Activated CD8-positive, alpha-beta T cell treated with anti-CD3 and anti-CD28 coated beads for 36 hours (primary cell): ENCODE data around the gene AOAH. TPM values are rescaled to one million over a fixed set of nuclear protein-coding genes. Genes with fewer than 3 reads are reported as not detected.

Source experiments
- ATAC-seq: fragments of 200-7000 bp; cut with Tn5 transposase; one replicate; pipeline ENCODE4 v1.10.0; 2021; ENCODE audit warnings: mild to moderate bottlenecking, moderate library complexity
- CTCF ChIA-PET: fragments of 350-600 bp; sonication (Branson Sonifier 250); formaldehyde crosslinking; loops from one replicate; lab custom pipeline; 2021; ENCODE audit warnings: antibody characterized with exemption; lab: Charles Lee
- POLR2A ChIA-PET: fragments of 350-600 bp; sonication (Branson Sonifier 250); formaldehyde crosslinking; loops from one replicate; lab custom pipeline; 2021; ENCODE audit warnings: antibody characterized with exemption; lab: Charles Lee
- DNase-seq: peaks from one replicate; pipeline ENCODE4 v3.0.0-alpha.2; 2020
- H3K27ac Mint-ChIP-seq: one replicate; pipeline ENCODE4 v1.8.0; 2021; ENCODE audit warnings: mild to moderate bottlenecking, mixed read lengths
- H3K27me3 Mint-ChIP-seq: one replicate; pipeline ENCODE4 v1.8.0; 2021; ENCODE audit warnings: mixed read lengths
- H3K36me3 Mint-ChIP-seq: one replicate; pipeline ENCODE4 v1.8.0; 2021; ENCODE audit warnings: low read depth, mixed read lengths
- H3K4me1 Mint-ChIP-seq: one replicate; pipeline ENCODE4 v1.8.0; 2021; ENCODE audit warnings: low read depth, mixed read lengths
- H3K4me3 Mint-ChIP-seq: one replicate; pipeline ENCODE4 v1.8.0; 2021; ENCODE audit warnings: mild to moderate bottlenecking, moderate library complexity, mixed read lengths
- H3K9me3 Mint-ChIP-seq: one replicate; pipeline ENCODE4 v1.8.0; 2021; ENCODE audit warnings: mixed read lengths
- CTCF ChIP-seq: fragments of 200-600 bp; IDR thresholded peaks from one replicate; pipeline ENCODE4 v1.8.0; 2022; ENCODE audit warnings: antibody characterized with exemption, mild to moderate bottlenecking
- intact Hi-C: fragments of 100-400 bp; cut with micrococcal nuclease; formaldehyde crosslinking; loops from one replicate; pipeline ENCODE4 v1.10.0; 2022
- total RNA-seq, 2 experiments: library from RNA; stranded (reverse); gene quantifications; one replicate each; pipeline ENCODE4 v1.2.3, GENCODE V29; 2021

The AOAH gene
- total RNA-seq, 2 experiments from 2014 or later: 10.4 to 17.1 TPM

- no peak for ATAC-seq
- no peak overlapping the region for H3K4me3 Mint-ChIP-seq
- intact Hi-C loops: no loop called here
These were observed 86.2 kb downstream of the AOAH start for GRCh38 chr7:36638140-36638539.

GRCh38 chr7:36637417-36637816 is 86.9 kb downstream of the AOAH start:
- TF ChIP-seq CTCF: no peak
- ChIA-PET POLR2A (interaction anchor here (1.1 kb wide), 1 partner anchor 41 kb away, joined by 3 read pairs; no protein-coding TSS in a partner anchor), CTCF (interaction anchor here (1.4 to 3.1 kb wide), 6 partner anchors 18 to 150 kb away, joined by 3 to 15 read pairs (median 4); no protein-coding TSS in a partner anchor)
- Mint-ChIP-seq H3K27ac (peak overlapping the region; percentile 28), H3K4me1 (peaks cover 69% of the 10 kb centered on the region), H3K27me3 (no peaks in the 10 kb centered on the region), H3K9me3 (no peaks in the 10 kb centered on the region), H3K4me3 (no peak overlapping the region), H3K36me3 (peaks cover 12% of the 10 kb centered on the region)
- no peak for DNase-seq
- intact Hi-C loops: no loop called here
- no peak for ATAC-seq

More at GRCh38 chr7:36638140-36638539, 86.2 kb downstream of the AOAH start:
- H3K27me3 Mint-ChIP-seq: no peaks in the 10 kb centered on the region
- POLR2A ChIA-PET: interaction anchor here (1.1 kb wide), 1 partner anchor 40 kb away, joined by 3 read pairs; no protein-coding TSS in a partner anchor
- DNase-seq: no peak
- H3K27ac Mint-ChIP-seq: peak overlapping the region; percentile 79
- H3K9me3 Mint-ChIP-seq: no peaks in the 10 kb centered on the region
- CTCF ChIA-PET: interaction anchor here (0.7 to 3.1 kb wide), 10 partner anchors 19 to 544 kb away, joined by 3 to 15 read pairs (median 4); no protein-coding TSS in a partner anchor
- TF ChIP-seq CTCF: no peak
- peaks cover 72% of the 10 kb centered on the region for H3K4me1 Mint-ChIP-seq
- peaks cover 12% of the 10 kb centered on the region for H3K36me3 Mint-ChIP-seq

- no peak overlapping the region for H3K27ac Mint-ChIP-seq
- H3K4me3 Mint-ChIP-seq: no peak overlapping the region
- peaks cover 58% of the 10 kb centered on the region for H3K4me1 Mint-ChIP-seq
- DNase-seq (no peak), ATAC-seq (no peak)
- H3K27me3 Mint-ChIP-seq: no peaks in the 10 kb centered on the region
- TF ChIP-seq CTCF: no peak
- H3K36me3 Mint-ChIP-seq: peaks cover 12% of the 10 kb centered on the region
- CTCF ChIA-PET: interaction anchor here (0.6 to 1.3 kb wide), 3 partner anchors 10 to 35 kb away, joined by 3 to 4 read pairs (median 3); no protein-coding TSS in a partner anchor
- intact Hi-C loops: no loop called here
- H3K9me3 Mint-ChIP-seq: no peaks in the 10 kb centered on the region
- POLR2A ChIA-PET: no interaction called here
These were observed 88.2 kb downstream of the AOAH start for GRCh38 chr7:36636126-36636525.

- ATAC-seq: no peak
- H3K27me3 Mint-ChIP-seq: no peaks in the 10 kb centered on the region
- no peak for TF ChIP-seq CTCF
- H3K4me3 Mint-ChIP-seq: no peak overlapping the region
- CTCF ChIA-PET: interaction anchor here (1.3 kb wide), 1 partner anchor 36 kb away, joined by 4 read pairs; no protein-coding TSS in a partner anchor
- POLR2A ChIA-PET: no interaction called here
- DNase-seq: no peak
- H3K27ac Mint-ChIP-seq: no peak overlapping the region
- peaks cover 48% of the 10 kb centered on the region for H3K4me1 Mint-ChIP-seq
- no peaks in the 10 kb centered on the region for H3K9me3 Mint-ChIP-seq
- intact Hi-C loops: no loop called here
- H3K36me3 Mint-ChIP-seq: peaks cover 16% of the 10 kb centered on the region
These were observed 89.2 kb downstream of the AOAH start for GRCh38 chr7:36635091-36635490.

GRCh38 chr7:36633377-36633776 is 90.9 kb downstream of the AOAH start:
- no peak for TF ChIP-seq CTCF
- Mint-ChIP-seq H3K4me3 (no peak overlapping the region), H3K36me3 (peaks cover 16% of the 10 kb centered on the region), H3K27me3 (no peaks in the 10 kb centered on the region), H3K9me3 (no peaks in the 10 kb centered on the region), H3K27ac (no peak overlapping the region), H3K4me1 (peaks cover 31% of the 10 kb centered on the region)
- DNase-seq (no peak), ATAC-seq (no peak)
- ChIA-PET POLR2A (no interaction called here), CTCF (interaction anchor here (0.6 kb wide), 1 partner anchor 86 kb away, joined by 3 read pairs; no protein-coding TSS in a partner anchor)
- intact Hi-C loops: no loop called here
